DND-41 (cell line): Measurements from ENCODE around the gene ARL5B.

Source experiments
- ATAC-seq: fragments of 200-7000 bp; cut with Tn5 transposase; 3 replicates; pipeline ENCODE4 v1.9.1; 2021; ENCODE audit warnings: low read depth; ENCODE audit not compliant: insufficient read depth
- DNase-seq: peaks from one replicate; pipeline ENCODE4 v3.0.0-alpha.2; 2020
- H2AFZ ChIP-seq: 2 replicates; pipeline ENCODE4 v1.6.0; 2012; ENCODE audit warnings: low read depth, low read length
- H3K27ac ChIP-seq: 2 replicates; pipeline ENCODE4 v1.5.1; 2012; ENCODE audit warnings: low read length, inconsistent platforms
- H3K27me3 ChIP-seq: fragments of 200-600 bp; sonication (generic); 2 replicates; pipeline ENCODE4 v1.6.0; 2012; ENCODE audit warnings: low read length, mild to moderate bottlenecking, inconsistent platforms; ENCODE audit not compliant: insufficient read depth, poor library complexity
- H3K36me3 ChIP-seq: 2 replicates; pipeline ENCODE4 v1.5.1; 2012; ENCODE audit warnings: low read length, inconsistent platforms; ENCODE audit not compliant: insufficient read depth
- H3K4me1 ChIP-seq: 2 replicates; pipeline ENCODE4 v1.5.1; 2012; ENCODE audit warnings: mild to moderate bottlenecking, low read length; ENCODE audit not compliant: insufficient read depth
- H3K4me2 ChIP-seq: 2 replicates; pipeline ENCODE4 v1.6.0; 2012; ENCODE audit warnings: mild to moderate bottlenecking, moderate library complexity, low read length, inconsistent platforms; ENCODE audit not compliant: insufficient read depth
- H3K4me3 ChIP-seq, 2 experiments: fragments of 200-600 bp in 1 of 2; shearing (Covaris generic) in 1 of 2; 2 replicates each; pipeline ENCODE4 v1.5.1; 2012 to 2016; ENCODE audit warnings: inconsistent platforms in 2 of 2, low read length in 2 of 2, mild to moderate bottlenecking in 2 of 2, low read depth in 1 of 2, moderate library complexity in 1 of 2
- H3K79me2 ChIP-seq: 2 replicates; pipeline ENCODE4 v1.6.0; 2012; ENCODE audit warnings: low read length, inconsistent platforms; ENCODE audit not compliant: insufficient read depth
- H3K9ac ChIP-seq: 2 replicates; pipeline ENCODE4 v1.6.0; 2012; ENCODE audit warnings: low read depth, mild to moderate bottlenecking, inconsistent platforms, low read length, moderate library complexity
- H3K9me3 ChIP-seq: 2 replicates; pipeline ENCODE4 v1.5.1; 2012; ENCODE audit warnings: low read length, moderate library complexity, mild to moderate bottlenecking, inconsistent platforms; ENCODE audit not compliant: insufficient read depth, severe bottlenecking
- H4K20me1 ChIP-seq: 2 replicates; pipeline ENCODE4 v1.6.0; 2012; ENCODE audit warnings: low read length; ENCODE audit not compliant: insufficient read depth
- CTCF ChIP-seq: IDR thresholded peaks from 2 replicates; pipeline ENCODE4 v1.5.1; 2012; ENCODE audit warnings: borderline replicate concordance, low read length, moderate library complexity, mild to moderate bottlenecking; ENCODE audit not compliant: poor library complexity, severe bottlenecking; ENCODE audit errors: extremely low read depth
- EZH2 ChIP-seq: IDR thresholded peaks from 3 replicates; pipeline ENCODE4 v1.6.1; 2012; ENCODE audit warnings: borderline replicate concordance, low read depth, mild to moderate bottlenecking, moderate library complexity, low read length, inconsistent platforms; ENCODE audit not compliant: severe bottlenecking

Gene ARL5B

GRCh38 chr10:18713077-18713476 lies 53.8 kb downstream of the ARL5B start:
- H3K79me2 ChIP-seq = no peaks in the 10 kb centered on the region
- H3K27ac ChIP-seq = no peak overlapping the region
- no peak for TF ChIP-seq CTCF
- no peak for TF ChIP-seq EZH2
- H3K4me1 ChIP-seq = no peaks in the 10 kb centered on the region
- no peak overlapping the region for H3K4me2 ChIP-seq
- H3K4me3 ChIP-seq = no peak overlapping the region
- ATAC-seq (no peak), DNase-seq (no peak)
- no peaks in the 10 kb centered on the region for H4K20me1 ChIP-seq
- no peak overlapping the region for H3K9ac ChIP-seq
- no peaks in the 10 kb centered on the region for H3K27me3 ChIP-seq
- H3K36me3 ChIP-seq = no peaks in the 10 kb centered on the region
- no peaks in the 10 kb centered on the region for H3K9me3 ChIP-seq
- H2AFZ ChIP-seq = no peak overlapping the region

- Histone ChIP-seq H3K27me3 (no peaks in the 10 kb centered on the region), H3K79me2 (no peaks in the 10 kb centered on the region), H3K4me1 (no peaks in the 10 kb centered on the region), H3K4me2 (no peak overlapping the region), H3K27ac (no peak overlapping the region), H4K20me1 (no peaks in the 10 kb centered on the region), H3K4me3 (no peak overlapping the region), H3K9ac (no peak overlapping the region), H2AFZ (no peak overlapping the region), H3K36me3 (no peaks in the 10 kb centered on the region), H3K9me3 (no peaks in the 10 kb centered on the region)
- ATAC-seq (no peak), DNase-seq (no peak)
- no peak for TF ChIP-seq CTCF
- TF ChIP-seq EZH2 = no peak
Measured at GRCh38 chr10:18718991-18719390, 59.8 kb downstream of the ARL5B start.

DNA sequence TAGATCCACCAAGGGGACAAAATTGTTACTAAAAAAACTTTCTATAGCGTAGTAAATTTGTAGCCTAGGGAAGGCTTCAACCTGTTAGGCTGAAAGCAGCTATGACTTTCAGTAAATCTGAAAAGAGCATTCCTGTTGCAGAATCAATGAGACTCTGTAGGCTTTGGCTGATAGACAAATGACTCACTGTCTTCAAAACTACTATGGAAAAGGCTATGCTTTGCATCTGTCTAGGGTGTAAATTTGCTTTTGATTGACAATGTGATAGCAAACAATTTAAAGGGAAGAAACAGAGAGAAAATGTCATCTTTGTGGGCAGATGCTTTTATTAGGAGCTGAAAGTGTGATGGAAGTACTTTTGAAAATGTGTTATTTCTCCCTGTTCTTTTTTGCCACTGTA lies 60.6 kb downstream of the ARL5B start:
- no peaks in the 10 kb centered on the region for H3K9me3 ChIP-seq
- no peak overlapping the region for H3K9ac ChIP-seq
- TF ChIP-seq CTCF (no peak), EZH2 (no peak)
- H2AFZ ChIP-seq = no peak overlapping the region
- no peak overlapping the region for H3K4me2 ChIP-seq
- no peaks in the 10 kb centered on the region for H4K20me1 ChIP-seq
- H3K36me3 ChIP-seq = no peaks in the 10 kb centered on the region
- H3K27me3 ChIP-seq = no peaks in the 10 kb centered on the region
- H3K27ac ChIP-seq = no peak overlapping the region
- DNase-seq = no peak
- H3K79me2 ChIP-seq = no peaks in the 10 kb centered on the region
- no peak for ATAC-seq
- no peak overlapping the region for H3K4me3 ChIP-seq
- H3K4me1 ChIP-seq = no peaks in the 10 kb centered on the region

- no peaks in the 10 kb centered on the region for H3K4me1 ChIP-seq
- no peaks in the 10 kb centered on the region for H3K36me3 ChIP-seq
- H3K9ac ChIP-seq = no peak overlapping the region
- H3K27me3 ChIP-seq = no peaks in the 10 kb centered on the region
- H3K4me3 ChIP-seq = no peak overlapping the region
- no peak overlapping the region for H2AFZ ChIP-seq
- H3K79me2 ChIP-seq = no peaks in the 10 kb centered on the region
- no peak overlapping the region for H3K4me2 ChIP-seq
- H3K9me3 ChIP-seq = no peaks in the 10 kb centered on the region
- H4K20me1 ChIP-seq = no peaks in the 10 kb centered on the region
- H3K27ac ChIP-seq = no peak overlapping the region
- ATAC-seq = no peak
- TF ChIP-seq EZH2 = no peak
- no peak for TF ChIP-seq CTCF
- no peak for DNase-seq
Measured at GRCh38 chr10:18721067-18721466, 61.8 kb downstream of the ARL5B start.
